K562 (cell line): ENCODE measurements around the gene BRF1.

ENCODE experiments used
- CBX1 ChIP-seq: sonication (generic); IDR thresholded peaks from 2 replicates; pipeline ENCODE4 v1.6.1; 2016; ENCODE audit warnings: antibody characterized with exemption, low read depth, mild to moderate bottlenecking
- FOSL1 ChIP-seq: fragments of 200-800 bp; sonication (Bioruptor generic); conservative IDR thresholded peaks from 2 replicates; pipeline ENCODE4 v1.6.1; 2016; ENCODE audit warnings: missing genetic modification characterization, missing compliant biosample characterization
- MXI1 ChIP-seq: IDR thresholded peaks from 2 replicates; pipeline ENCODE4 v1.6.1; 2011; ENCODE audit warnings: low read depth, mild to moderate bottlenecking, improper control_type of control experiment, low read length
- POLR2AphosphoS2 ChIP-seq: IDR thresholded peaks from 2 replicates; pipeline ENCODE4 v1.6.1; 2012; ENCODE audit warnings: low read length, improper control_type of control experiment
- POLR2B ChIP-seq: fragments of 450-650 bp; IDR thresholded peaks from 2 replicates; pipeline ENCODE4 v1.6.1; 2018; ENCODE audit warnings: low read depth; ENCODE audit not compliant: partially characterized antibody
- SPI1 ChIP-seq: IDR thresholded peaks from 2 replicates; pipeline ENCODE4 v1.6.1; 2011; ENCODE audit warnings: low read depth, low read length, control low read depth, borderline replicate concordance
- TAF1 ChIP-seq: IDR thresholded peaks from 2 replicates; pipeline ENCODE4 v1.6.1; 2011; ENCODE audit warnings: mild to moderate bottlenecking, low read length, moderate library complexity; ENCODE audit not compliant: insufficient read depth, control insufficient read depth, severe bottlenecking; ENCODE audit errors: extremely low read depth
- TF ChIP-seq, protein P1 (sequence below), 3 experiments: IDR thresholded peaks in 2 of 3; conservative IDR thresholded peaks in 1 of 3; 2 replicates each; pipeline ENCODE4 v1.5.1; 2011 to 2012; ENCODE audit warnings: low read length in 3 of 3, mild to moderate bottlenecking in 3 of 3, control low read depth in 2 of 3, improper control_type of control experiment in 1 of 3, inconsistent platforms in 1 of 3, low read depth in 1 of 3, mixed read lengths in 1 of 3, moderate library complexity in 1 of 3; ENCODE audit not compliant: insufficient read depth in 2 of 3
- TF ChIP-seq, protein P2 (sequence below): sonication (generic); formaldehyde crosslinking; IDR thresholded peaks from 2 replicates; pipeline ENCODE4 v1.8.0; 2022; ENCODE audit warnings: mild to moderate bottlenecking, low read depth, missing genetic modification reagents
- TF ChIP-seq, protein P3 (sequence below): sonication (generic); formaldehyde crosslinking; IDR thresholded peaks from 2 replicates; pipeline ENCODE4 v1.9.0; 2022; ENCODE audit warnings: mild to moderate bottlenecking, missing genetic modification reagents
- TF ChIP-seq, protein P4 (sequence below), 2 experiments: fragments of 450-650 bp in 1 of 2; IDR thresholded peaks; 2 replicates each; pipeline ENCODE4 v1.6.1; 2011 to 2017; ENCODE audit warnings: low read depth in 2 of 2, antibody characterized with exemption in 1 of 2, borderline replicate concordance in 1 of 2, low read length in 1 of 2, mild to moderate bottlenecking in 1 of 2, mixed read lengths in 1 of 2; ENCODE audit not compliant: control insufficient read depth in 1 of 2
- TF ChIP-seq, protein P5 (sequence below), 2 experiments: IDR thresholded peaks; 2 replicates each; pipeline ENCODE4 v1.6.1; 2011; ENCODE audit warnings: borderline replicate concordance in 1 of 2, control low read depth in 1 of 2, low read depth in 1 of 2, low read length in 1 of 2, mild to moderate bottlenecking in 1 of 2, mixed read lengths in 1 of 2, moderate library complexity in 1 of 2; ENCODE audit not compliant: insufficient read depth in 1 of 2, insufficient read length in 1 of 2, poor library complexity in 1 of 2, severe bottlenecking in 1 of 2; ENCODE audit errors: extremely low read depth in 1 of 2

DNA sequence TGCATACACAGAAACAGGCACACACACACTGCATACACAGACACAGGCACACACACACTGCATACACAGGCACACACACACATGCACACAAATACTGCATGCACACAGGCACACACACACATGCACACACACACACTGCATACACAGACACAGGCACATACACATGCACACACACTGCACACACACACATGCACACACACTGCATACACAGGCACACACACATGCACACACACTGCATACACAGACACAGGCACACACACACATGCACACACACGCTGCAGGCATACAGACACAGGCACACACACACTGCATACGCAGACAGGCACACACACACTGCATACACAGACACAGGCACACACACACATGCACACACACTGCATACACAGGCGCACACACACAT, 85.2 kb downstream of the BRF1 start:
- no peak for TF ChIP-seq POLR2AphosphoS2
- TF ChIP-seq, protein P1, sequence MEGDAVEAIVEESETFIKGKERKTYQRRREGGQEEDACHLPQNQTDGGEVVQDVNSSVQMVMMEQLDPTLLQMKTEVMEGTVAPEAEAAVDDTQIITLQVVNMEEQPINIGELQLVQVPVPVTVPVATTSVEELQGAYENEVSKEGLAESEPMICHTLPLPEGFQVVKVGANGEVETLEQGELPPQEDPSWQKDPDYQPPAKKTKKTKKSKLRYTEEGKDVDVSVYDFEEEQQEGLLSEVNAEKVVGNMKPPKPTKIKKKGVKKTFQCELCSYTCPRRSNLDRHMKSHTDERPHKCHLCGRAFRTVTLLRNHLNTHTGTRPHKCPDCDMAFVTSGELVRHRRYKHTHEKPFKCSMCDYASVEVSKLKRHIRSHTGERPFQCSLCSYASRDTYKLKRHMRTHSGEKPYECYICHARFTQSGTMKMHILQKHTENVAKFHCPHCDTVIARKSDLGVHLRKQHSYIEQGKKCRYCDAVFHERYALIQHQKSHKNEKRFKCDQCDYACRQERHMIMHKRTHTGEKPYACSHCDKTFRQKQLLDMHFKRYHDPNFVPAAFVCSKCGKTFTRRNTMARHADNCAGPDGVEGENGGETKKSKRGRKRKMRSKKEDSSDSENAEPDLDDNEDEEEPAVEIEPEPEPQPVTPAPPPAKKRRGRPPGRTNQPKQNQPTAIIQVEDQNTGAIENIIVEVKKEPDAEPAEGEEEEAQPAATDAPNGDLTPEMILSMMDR (IDR thresholded peaks at IDR 0.05 in 2 of 3, conservative IDR thresholded peaks at IDR 0.05 in 1 of 3; ENCODE audit: insufficient read depth in 2 of 3, low read depth in 1 of 3, low read length in 3 of 3) = no peak
- no peak for TF ChIP-seq POLR2B
- TF ChIP-seq, protein P2, sequence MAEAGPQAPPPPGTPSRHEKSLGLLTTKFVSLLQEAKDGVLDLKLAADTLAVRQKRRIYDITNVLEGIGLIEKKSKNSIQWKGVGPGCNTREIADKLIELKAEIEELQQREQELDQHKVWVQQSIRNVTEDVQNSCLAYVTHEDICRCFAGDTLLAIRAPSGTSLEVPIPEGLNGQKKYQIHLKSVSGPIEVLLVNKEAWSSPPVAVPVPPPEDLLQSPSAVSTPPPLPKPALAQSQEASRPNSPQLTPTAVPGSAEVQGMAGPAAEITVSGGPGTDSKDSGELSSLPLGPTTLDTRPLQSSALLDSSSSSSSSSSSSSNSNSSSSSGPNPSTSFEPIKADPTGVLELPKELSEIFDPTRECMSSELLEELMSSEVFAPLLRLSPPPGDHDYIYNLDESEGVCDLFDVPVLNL (CRISPR knock-in tag) = no peak
- no peak for TF ChIP-seq CBX1
- no peak for TF ChIP-seq MXI1
- no peak for TF ChIP-seq SPI1
- TF ChIP-seq, protein P3, sequence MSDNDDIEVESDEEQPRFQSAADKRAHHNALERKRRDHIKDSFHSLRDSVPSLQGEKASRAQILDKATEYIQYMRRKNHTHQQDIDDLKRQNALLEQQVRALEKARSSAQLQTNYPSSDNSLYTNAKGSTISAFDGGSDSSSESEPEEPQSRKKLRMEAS (CRISPR knock-in tag) = no peak
- no peak for TF ChIP-seq FOSL1 (tag)
- TF ChIP-seq, protein P4, sequence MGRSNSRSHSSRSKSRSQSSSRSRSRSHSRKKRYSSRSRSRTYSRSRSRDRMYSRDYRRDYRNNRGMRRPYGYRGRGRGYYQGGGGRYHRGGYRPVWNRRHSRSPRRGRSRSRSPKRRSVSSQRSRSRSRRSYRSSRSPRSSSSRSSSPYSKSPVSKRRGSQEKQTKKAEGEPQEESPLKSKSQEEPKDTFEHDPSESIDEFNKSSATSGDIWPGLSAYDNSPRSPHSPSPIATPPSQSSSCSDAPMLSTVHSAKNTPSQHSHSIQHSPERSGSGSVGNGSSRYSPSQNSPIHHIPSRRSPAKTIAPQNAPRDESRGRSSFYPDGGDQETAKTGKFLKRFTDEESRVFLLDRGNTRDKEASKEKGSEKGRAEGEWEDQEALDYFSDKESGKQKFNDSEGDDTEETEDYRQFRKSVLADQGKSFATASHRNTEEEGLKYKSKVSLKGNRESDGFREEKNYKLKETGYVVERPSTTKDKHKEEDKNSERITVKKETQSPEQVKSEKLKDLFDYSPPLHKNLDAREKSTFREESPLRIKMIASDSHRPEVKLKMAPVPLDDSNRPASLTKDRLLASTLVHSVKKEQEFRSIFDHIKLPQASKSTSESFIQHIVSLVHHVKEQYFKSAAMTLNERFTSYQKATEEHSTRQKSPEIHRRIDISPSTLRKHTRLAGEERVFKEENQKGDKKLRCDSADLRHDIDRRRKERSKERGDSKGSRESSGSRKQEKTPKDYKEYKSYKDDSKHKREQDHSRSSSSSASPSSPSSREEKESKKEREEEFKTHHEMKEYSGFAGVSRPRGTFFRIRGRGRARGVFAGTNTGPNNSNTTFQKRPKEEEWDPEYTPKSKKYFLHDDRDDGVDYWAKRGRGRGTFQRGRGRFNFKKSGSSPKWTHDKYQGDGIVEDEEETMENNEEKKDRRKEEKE (IDR thresholded peaks at IDR 0.05; ENCODE audit: borderline replicate concordance in 1 of 2, control insufficient read depth in 1 of 2, low read depth in 2 of 2, low read length in 1 of 2) = no peak
- TF ChIP-seq, protein P5, sequence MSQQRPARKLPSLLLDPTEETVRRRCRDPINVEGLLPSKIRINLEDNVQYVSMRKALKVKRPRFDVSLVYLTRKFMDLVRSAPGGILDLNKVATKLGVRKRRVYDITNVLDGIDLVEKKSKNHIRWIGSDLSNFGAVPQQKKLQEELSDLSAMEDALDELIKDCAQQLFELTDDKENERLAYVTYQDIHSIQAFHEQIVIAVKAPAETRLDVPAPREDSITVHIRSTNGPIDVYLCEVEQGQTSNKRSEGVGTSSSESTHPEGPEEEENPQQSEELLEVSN (IDR thresholded peaks at IDR 0.05; ENCODE audit: borderline replicate concordance in 1 of 2, extremely low read depth in 1 of 2, insufficient read depth in 1 of 2, insufficient read length in 1 of 2, low read depth in 1 of 2, low read length in 1 of 2, poor library complexity in 1 of 2, severe bottlenecking in 1 of 2) = no peak
- no peak for TF ChIP-seq TAF1
